AML-193 (cell line): ENCODE measurements around the gene NAA30.
"Not testable (repeated sequence)": the region's sequence is repeated elsewhere in the genome, so short reads cannot be mapped to it uniquely, and the experiment has no call there.

Experiments
- DNase-seq, 2 experiments: peaks; one replicate each; lab custom pipeline; 2025; lab: John Stamatoyannopoulos, UW

The NAA30 gene

DNA sequence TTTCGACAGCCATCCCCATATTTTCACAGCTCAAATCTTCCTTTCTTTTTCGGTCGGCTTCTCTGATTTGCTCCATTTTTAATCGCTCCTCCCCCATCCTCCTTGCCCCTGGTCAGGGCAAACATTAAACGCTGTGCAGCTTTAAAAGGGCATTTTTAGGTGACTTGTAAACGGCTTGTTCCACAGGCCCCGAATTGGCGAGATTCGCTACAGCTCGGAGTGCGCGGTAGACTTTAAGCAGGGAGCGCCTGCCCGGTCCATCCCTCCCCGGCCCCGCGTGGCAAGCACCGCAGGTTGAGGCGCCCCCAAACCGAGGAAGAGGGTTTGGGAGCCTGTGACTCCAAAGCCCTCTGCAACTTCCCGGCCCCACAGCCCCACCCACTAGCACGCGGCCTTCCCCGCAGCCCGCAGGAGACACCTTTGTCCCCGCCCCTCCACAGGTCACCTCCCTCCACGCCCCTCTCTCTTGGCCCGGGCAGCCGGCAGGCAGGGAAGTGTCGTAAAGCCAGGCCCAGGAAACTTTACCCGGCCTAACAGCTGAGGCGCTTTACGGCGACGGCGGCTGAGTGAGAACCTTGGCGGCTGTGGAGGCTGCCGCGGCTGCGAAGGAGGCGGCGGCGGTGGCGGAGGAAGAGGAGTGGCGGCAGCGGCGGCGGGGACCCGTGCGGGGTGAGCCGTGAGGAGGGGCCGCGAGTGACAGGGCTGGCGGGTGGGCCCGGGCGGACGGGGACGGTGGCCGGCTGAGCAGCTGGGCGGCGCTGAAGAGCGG lies at the start of gene NAA30:
NAA30 (plus strand) TSS at position 550 of the 769 bp plus-strand sequence. CDS start 372 bp downstream, outside the sequence.
- peak; percentile 91 to 94 for DNase-seq

DNA sequence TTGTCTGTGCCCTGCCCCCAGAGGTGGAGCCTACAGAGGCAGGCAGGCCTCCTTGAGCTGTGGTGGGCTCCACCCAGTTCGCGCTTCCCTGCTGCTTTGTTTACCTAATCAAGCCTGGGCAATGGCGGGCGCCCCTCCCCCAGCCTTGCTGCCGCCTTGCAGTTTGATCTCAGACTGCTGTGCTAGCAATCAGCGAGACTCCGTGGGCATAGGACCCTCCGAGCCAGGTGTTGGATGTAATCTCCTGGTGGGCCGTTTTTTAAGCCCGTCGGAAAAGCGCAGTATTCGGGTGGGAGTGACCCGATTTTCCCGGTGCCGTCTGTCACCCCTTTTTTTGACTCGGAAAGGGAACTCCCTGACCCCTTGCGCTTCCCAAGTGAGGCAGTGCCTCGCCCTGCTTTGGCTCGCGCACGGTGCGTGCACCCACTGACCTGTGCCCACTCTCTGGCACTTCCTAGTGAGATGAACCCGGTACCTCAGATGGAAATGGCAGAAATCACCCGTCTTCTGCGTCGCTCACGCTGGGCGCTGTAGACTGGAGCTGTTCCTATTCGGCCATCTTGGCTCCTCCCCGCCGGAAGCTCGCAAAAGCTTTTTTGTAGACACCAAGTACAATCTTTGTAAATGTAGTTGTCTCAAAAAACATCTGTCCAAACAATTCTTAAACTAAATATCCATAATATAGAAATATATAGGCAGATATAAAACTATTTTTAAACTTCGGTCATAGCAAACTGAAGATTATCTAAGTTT lies 46.7 kb upstream of the NAA30 start:
- not testable (repeated sequence) for DNase-seq

DNA sequence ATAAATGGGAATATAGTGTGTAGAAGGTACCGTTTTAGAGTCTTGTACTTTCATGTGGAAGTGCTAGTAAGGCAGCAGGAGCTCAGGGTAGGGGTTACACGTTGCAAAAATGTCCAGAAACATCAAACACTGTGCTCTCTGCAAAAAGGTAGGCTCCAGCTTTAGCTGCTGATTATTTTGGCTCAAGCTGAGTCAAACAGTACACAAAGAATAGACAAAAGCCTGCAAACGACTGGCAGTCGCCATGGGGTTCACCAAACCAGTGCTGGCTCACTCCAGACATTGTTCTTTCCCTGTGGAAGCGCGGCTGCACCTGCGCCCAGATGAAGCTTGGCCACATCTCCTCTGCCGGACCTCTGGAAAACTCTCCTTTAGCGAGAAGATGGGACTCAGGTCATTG lies 45.3 kb upstream of the NAA30 start:
- no peak for DNase-seq

DNA sequence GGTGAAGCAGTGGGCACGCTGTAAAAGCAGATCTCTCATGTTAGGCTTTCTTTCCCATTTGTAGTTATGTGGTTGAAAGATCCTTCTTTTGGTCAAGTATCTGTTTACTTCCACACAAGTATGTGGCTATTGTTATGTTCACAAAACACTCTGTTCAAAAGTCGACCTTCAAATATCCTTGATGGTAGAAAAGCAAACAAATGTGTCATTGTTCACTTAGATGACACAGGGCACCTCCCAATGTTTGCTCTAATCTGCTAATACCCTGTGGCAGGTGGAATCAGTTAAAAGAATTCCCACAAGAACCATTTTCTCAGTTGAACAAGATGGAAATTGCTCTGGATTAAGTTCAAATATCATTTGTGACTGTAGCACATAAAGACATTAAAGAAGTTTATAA lies 43.6 kb upstream of the NAA30 start:
- no peak for DNase-seq

DNA sequence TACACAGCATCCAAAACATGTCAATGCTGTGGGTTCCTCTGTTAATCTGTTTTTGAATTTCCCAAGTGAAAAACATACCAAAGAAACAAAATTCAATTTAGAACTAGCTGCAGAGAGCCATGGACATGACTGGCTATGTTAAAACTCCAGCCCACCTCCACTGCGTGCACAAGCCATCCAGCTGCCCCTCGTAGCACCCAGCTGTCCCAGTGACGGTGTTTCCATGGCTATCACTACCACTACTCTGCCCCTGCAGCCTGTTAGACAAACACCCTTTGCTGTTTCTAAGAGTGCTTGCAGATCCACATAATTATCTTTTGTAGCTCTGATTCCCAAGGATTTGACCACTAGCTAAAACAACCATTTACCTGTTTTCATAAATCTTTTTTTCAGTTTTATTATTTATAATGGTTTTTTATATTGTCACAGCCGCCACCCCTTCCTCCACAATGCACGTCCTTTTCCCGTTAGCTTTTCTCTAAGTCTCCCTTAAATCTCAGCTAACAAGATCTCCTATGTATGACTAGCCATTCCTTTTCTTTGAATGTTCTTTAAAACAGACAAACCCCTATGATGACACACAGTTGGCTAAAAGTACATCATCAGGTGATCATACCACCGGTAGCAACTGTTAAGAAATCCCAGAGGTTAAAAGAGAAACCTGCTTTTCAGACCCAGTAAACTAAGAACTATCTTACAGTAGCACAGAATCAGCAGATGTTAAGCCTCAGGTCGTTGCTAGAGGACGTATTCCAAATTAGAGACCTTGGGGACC lies 37.8 kb upstream of the NAA30 start:
- no peak for DNase-seq

DNA sequence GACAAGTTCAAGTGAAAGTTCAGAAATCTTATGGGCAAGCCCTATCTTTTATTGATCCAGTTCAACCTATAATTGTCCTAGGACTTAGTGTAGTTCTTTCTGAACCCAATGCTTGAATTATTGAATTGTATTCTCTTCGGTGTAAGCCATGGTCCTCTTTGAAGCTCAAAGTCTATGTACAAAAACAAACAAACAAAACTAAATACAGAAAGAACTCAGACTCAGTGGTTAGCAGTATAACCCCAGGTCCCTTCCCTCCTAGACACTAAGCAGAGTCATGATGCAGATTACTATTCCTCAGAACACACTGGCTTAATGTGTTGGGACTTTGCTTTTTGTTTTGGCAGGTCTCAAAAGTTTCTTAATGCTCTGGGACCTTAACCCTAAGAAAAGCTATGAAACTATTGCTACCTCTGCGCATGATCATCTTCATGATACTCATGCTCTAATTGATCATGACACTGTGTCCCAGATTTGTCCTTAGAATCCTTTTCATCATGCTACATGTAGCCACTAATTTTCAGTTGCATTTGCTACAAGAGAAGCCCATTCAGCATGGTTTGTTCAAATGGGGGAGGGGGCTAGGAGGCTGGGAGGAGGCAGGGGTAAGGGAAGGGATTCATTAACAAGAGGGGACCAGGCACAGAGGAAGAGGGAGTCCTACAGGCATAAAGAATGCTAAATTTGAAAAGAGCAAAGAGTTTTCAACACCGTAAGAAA lies 35.1 kb upstream of the NAA30 start:
- DNase-seq: no peak

DNA sequence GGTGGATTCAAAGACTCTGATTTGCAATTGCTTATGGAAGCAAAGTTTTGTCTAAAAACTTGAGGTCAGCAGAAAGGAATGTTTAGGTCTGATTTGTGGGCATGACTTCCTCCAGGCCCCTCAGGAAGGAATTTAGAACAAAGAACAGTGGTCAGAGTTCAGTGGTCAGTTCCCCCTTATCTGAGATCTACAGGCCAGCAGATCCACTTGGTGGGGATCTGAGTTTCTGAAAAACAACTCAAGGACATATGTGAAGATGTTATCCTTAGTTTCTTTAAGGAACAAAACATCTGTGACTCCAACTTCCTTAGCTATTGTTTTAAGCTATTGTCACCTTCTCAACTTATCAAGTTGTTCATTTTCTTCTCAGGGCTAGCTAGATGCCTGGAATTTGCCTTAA lies 28.0 kb upstream of the NAA30 start:
- DNase-seq: no peak

DNA sequence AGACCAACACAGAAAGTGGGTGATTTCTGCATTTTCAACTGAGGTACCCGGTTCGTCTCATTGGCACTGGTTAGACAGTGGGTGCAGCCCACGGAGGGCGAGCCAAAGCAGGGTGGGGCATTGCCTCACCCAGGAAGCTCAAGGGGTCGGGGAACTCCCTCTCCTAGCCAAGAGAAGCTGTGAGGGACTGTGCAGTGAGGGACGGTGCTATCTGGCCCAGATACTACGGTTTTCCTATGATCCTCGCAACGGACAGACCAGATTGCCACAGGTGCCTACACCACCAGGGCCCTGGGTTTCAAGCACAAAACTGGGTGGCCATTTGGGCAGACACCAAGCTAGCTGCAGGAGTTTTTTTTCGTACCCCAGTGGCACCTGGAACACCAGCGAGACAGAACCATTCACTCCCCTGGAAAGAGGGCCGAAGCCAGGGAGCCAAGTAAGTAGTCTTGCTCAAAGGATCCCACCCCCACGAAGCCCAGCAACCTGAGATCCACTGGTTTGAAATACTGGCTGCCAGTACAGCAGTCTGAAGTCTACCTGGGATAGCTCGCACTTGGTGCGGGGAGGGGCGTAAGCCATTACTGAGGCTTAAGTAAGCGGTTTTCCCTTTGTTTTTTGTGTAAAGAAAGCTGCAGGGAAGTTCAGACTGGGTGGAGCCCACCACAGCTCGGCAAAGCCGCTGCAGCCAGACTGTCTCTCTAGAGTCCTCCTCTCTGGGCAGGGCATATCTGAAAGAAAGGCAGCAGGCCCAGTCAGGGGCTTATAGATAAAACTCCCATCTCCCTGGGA lies 25.5 kb upstream of the NAA30 start:
- no peak for DNase-seq

DNA sequence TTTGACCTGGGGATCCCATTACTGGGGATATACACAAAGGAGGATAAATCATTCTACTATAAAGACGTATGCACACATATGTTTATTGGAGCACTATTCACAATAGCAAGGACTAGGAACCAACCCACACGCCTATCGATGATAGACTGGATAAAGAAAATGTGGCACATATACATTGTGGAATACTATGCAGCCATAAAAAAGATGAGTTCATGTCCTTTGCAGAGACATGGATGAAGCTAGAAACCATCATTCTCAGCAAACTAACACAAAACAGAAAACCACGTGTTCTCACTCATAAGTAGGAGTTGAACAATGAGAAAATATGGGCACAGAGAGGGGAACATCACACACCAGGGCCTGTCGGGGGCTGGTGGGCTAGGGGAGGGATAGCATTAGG lies 20.2 kb upstream of the NAA30 start:
- DNase-seq: not testable (repeated sequence)

- no peak for DNase-seq
Observed at GRCh38 chr14:57371013-57371412, 19.4 kb upstream of the NAA30 start.

- no peak for DNase-seq
Observed at GRCh38 chr14:57375156-57375555, 15.2 kb upstream of the NAA30 start.

DNA sequence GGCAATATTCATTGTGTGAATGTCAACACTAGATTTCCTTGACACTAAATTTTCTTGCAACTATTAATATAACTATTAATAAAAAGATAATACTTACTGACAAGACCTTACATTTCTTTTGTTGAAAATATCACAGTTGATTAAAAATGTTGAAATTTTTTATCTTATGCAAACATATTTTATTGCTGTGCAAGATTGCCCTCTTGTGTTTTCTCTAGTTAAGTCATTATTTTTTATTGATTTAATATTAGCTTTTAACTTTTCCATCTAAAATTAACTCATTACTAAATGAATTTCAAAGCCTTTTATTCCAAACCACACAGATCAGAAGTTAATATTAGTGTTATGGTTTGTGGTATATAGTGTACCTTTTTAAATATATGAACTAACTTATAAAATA lies 11.7 kb upstream of the NAA30 start:
- no peak for DNase-seq

DNA sequence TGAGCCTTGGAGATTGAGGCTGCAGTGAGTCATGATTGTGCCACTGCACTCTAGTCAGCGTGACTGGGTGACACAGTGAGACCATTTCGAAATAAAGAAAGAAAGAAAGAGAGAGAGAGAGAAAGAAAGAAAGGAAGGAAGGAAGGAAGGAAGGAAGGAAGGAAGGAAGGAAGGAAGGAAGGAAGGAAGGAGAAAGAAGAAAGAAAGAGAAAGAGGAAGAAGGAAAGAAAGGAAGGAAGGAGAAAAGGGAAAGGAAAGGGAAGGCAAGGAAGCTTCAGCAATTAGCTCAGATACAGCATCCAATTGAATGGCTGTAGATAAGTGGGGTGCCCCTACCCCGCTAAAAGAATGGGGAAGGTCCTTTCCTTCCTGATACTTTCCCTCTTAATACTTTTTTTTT lies 9.5 kb upstream of the NAA30 start:
- no peak for DNase-seq

GRCh38 chr14:57382283-57382682 lies 8.1 kb upstream of the NAA30 start:
- DNase-seq: no peak

GRCh38 chr14:57383125-57383745 lies 7.2 kb upstream of the NAA30 start:
- no peak for DNase-seq

DNA sequence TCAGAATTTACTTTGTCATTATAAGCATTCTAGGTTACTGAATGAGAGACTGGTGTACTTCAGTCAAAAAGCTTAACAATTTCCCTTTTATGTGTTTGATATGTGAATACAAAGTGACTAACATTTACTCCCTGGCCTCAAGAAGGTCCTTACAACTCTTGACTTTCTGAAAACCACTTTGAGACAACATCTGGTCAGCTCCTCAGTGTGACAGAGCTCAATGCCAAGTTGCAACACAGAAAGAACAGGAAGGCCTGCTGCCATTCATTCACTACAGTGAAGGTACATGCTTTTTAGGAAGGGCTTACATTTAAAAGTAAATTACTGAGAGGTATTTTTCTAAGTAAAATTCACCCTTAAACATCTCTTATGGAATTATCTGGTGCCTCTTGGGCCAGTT lies 2.3 kb upstream of the NAA30 start:
- DNase-seq: peak; percentile 77 to 78

DNA sequence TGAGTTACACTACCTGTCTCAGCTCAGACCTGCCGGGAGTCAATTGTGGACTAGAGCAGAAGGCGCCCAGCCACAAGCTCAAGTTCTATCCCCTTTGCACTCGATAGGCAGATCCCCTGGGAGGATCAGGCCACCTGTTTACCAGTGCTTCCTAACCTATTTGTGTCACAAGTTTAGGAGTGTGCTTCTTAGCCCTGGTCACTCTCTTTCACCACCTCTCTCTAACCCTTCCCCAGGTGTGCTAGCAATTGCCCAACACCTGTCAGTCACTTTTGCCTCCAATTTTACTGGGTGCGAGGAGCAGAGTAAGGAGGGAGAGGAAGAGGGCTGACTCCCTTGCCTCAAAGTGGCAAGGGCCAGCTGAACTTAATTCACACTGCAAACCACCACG lies 745 bp upstream of the NAA30 start:
- no peak for DNase-seq

DNA sequence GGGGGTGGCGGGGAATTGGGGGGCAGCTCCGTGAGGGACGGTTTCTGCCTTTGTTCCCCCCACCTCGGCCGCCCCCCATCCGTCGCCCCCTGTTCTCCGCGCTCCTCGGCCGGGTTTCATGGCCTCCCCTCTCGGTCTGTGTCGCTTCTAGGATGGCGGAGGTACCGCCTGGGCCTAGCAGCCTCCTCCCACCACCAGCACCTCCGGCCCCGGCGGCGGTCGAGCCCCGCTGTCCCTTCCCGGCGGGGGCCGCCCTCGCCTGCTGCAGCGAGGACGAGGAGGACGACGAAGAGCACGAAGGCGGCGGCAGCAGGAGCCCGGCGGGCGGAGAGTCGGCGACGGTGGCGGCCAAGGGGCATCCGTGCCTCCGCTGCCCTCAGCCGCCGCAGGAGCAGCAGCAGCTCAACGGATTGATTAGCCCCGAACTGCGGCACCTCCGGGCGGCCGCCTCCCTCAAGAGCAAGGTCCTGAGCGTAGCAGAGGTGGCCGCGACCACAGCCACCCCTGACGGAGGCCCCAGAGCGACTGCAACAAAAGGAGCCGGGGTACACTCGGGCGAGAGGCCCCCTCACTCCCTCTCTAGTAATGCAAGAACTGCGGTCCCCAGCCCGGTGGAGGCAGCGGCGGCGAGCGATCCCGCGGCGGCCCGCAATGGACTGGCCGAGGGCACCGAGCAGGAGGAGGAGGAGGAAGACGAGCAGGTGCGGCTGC lies 575 bp downstream of the NAA30 start:
- DNase-seq: no peak

DNA sequence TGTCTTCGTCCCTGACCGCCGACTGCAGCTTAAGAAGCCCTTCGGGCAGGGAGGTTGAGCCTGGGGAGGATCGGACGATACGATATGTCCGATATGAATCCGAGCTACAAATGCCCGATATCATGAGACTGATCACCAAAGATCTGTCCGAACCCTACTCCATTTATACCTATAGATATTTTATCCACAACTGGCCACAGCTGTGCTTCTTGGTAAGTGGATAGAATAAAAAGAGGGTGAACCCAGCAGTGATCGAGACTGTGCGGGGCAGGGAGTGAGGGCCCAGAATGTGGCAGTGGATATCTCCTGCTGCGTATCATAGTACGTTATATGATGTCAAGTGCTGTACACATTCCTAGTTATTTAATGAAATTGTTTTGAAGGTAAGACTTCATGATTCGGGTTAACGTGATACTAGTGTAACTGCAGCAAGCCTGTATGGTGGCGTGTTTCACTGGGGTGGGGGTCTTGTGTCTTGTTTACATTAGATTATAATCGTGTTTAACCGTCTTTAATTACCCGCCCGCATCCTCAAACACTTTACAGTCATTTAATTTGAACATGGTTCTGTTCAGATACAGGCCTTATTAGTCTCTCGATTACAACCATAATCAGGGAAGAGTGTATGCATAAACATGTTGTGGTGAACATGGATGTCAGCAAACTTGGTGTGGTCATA lies 1.3 kb downstream of the NAA30 start:
- no peak for DNase-seq

GRCh38 chr14:57392830-57393229 lies 2.4 kb downstream of the NAA30 start:
- no peak for DNase-seq
